ENCODE results near the gene PLA1A.

PLA1A gene

DNA sequence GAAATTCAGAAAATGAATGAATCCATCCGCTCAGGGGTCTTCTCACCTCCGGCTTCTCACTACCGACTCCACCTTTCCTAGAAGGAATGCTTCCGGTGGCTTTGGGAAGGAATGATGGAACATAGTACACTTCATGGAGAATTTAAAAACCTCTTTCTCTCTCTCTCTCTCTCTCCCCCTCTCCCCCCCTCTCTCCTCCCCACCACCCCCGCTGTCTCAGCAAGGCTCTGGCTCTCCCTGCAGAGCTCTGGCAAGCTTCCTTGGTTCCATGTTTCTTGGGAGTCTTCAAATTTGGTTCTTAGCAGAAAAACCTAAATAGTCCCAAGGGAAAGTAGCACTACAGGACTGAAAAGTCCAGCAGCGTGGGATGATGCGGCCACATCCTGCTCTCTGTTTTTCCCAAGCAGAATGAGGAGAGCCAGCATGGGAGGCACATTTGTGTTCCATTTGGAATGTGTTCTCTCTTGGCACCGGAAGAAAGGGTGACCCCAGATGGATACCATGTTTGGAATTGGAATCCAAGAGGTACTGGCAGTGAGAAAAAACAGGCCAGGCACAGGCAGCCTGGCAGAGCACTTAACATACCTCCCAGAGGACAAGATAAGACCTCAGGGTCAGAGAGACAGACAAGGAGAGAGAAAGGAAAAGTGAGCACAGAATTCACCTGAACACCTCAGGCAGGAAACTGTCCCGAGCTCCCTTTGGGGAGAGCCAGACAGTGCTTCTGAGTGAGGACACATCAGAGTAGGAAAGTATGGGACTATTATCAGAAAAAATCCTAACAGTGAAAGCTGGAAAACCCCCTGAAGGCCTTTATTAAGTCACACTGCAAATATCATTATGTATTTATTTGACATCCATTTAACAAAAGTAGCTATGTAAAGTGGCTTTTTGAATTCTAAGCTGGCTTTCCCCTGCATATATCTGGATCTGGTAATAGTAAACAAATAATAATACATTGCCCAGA, 63.1 kb downstream of the PLA1A start, which contains the start of gene POPDC2:
Gene POPDC2 (minus strand): TSS at position 116 of the 967 bp plus-strand sequence. CDS start 166 bp downstream, outside the sequence.
- in situ Hi-C loops (cut with MboI; ENCODE audit: low sequenced_read_pairs), result no loop called here

DNA sequence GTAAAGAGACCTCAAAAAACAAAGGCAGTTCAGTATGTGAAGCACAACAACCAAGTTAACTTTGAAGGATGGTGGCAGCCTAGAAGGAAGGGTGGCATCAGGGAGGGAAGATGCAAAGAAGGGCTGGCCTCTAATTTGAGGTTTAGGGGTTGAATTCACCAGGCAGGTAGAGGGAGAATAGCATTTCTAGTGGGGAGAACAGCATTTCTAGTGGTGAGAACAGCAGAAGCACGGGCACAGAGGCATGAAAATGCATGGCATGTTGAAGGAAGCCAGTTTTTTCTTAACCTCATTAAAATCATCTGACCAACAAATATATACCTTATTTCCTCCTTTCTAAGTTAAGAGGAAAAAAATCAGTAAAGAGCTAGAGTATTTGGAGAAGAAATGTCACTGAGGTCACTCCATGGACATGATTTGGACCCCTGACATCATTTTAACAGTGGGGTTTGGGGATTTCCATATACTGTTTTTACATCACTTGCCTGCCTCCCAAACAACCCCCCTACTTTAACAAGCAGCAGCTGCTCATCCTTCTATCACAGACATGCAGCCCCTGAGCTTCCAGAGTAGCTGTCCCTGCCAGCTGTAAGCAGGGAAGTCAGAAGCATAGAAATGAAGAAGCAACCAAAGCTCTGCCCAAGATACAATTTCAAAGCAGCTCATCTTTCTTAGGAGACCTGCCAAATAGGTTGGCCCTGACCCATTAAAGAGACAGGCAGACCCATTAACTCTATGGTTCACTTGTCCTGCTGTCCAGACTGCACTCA, 65.1 kb downstream of the PLA1A start:
- in situ Hi-C loops (cut with MboI; ENCODE audit: low sequenced_read_pairs), result no loop called here

DNA sequence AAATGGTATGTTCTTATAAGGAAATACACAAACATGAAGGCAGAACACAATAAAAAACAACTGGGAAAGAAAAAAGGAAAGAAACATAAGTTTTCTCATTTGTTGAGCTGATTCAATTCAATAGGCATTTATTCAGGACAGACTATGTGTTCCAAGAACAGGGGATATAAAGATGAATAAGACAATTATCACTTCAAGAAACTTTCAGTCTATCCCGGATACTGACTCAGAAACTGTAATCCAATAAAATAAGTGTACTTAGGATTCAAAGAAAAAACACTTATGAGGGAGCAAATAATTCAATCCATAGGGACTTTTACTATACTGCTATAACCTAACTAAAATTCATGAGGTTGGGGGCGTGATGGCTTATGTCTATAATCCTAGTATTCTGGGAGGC, 66.2 kb downstream of the PLA1A start:
- in situ Hi-C loops (cut with MboI; ENCODE audit: low sequenced_read_pairs), result no loop called here

DNA sequence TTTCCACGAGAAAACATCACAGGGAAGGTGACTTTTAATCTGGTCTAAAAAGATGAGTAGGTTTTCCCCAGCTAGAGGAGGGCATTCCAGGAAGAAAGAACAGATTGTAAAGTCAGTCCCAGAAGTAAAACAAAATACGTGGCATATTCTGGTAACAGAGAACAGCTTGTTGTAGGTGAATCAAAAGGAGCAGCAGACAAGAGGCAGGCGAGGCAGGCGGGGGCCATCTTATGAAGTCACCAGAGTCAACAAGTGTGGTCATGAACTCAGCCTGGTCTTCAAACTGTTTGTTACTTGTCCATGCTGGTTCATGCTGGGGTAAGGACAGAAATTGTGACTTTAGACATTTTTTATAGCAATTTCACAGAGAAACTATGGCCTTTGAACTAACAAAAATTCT, 66.7 kb downstream of the PLA1A start:
- in situ Hi-C loops (cut with MboI; ENCODE audit: low sequenced_read_pairs), result no loop called here

DNA sequence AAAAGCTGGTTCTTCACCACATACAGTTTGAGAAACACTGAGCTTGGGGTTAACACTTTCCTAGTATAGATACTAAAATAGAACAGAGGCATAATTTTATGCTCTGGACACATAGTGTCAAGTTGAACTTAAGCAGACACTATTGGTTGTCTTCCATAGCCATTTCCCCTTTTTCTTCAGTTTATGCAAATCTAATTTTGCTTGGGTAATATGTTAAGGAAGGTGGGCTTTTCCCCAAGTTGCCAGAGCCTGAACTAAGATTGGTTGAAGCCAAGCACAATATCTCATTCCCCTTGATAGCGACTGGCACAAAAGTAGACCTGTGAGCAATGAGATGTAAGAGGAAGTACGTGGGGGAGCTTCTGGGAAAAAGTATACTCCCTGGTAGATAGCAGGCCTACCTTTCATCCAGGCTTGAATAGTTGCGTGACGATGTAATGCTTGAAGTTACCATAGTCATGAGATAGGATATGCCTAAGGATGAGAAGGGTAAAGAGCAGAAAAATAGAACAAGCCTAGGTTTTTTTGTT, 67.2 kb downstream of the PLA1A start:
- in situ Hi-C loops (cut with MboI; ENCODE audit: low sequenced_read_pairs), result no loop called here

DNA sequence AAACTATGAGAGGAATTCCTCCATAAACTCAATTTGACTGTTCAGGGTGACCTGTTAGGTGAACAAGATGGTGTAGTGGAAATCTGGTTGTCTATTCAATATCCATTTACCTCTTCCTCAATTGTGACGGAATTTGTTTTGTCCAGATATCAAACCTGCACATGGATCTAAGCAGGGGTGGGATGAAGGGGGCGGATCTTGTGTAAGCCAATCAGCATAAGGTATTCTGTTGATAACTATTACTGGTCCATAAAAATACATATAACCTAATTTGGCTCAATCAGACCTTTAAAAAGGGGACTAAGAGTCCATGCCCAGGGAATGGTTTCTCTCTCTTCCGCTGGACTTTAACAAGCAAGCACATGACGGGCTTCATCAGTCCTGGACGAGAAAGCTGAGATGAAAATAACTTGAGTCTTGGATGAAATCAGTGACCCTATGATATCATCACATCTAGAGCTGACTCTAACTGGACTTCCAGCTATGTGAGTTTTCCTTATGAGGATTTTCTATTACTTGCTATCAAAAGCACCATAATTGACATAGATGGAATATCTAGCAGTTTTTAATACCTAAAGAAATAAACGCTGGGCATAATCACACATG, 68.4 kb downstream of the PLA1A start:
- in situ Hi-C loops (cut with MboI; ENCODE audit: low sequenced_read_pairs), result no loop called here

DNA sequence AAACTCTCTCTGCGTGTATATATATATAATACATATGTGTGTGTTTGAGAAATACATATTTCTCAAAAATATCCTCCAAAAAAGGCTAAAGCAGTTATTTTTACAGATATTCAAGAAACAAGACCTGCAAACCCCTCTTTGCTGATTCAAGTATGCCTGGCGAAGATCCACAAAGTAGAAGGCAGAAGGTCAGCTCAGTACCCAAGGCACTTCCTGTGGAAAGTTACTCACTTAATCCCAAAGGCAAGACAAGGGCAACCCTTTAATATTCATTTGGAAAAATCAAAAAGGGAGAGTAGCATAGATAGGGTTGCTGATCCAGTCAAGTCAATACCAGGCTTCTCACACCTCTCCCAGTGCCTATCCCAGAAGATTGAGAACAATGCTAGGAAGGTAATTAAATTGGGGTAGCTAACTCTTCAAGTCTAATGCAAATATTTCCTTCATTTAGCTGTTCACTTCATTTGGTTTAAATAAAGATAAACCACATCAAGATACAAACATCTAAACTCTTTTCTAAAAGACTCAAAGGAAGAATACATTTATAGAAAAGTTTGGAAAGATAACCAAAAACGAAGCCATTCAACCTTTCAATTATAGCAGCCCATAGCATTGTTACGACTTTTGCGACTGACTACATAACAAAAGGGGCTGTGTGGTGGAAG, 72.4 kb downstream of the PLA1A start:
- in situ Hi-C loops (cut with MboI; ENCODE audit: low sequenced_read_pairs), result no loop called here

DNA sequence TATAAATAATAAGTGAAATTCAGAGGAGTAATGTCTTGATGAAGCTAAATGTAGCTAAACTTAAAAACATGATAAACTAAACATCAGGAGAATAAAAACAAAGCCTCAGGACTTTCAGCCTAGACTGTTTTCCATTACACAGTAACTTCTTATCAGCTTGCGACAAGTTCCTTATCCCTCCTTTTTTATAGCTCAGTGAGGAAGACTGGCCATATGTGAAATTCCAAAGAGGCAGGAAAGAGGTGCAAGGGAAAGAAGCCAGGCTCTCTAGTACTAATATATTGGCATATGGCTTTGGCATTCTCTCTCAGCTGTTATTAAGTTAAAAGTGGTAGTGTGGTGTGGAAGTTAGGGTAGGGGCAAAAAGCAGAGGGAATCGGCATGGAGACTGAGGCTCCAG, 75.1 kb downstream of the PLA1A start:
- in situ Hi-C loops (cut with MboI; ENCODE audit: low sequenced_read_pairs), result no loop called here

DNA sequence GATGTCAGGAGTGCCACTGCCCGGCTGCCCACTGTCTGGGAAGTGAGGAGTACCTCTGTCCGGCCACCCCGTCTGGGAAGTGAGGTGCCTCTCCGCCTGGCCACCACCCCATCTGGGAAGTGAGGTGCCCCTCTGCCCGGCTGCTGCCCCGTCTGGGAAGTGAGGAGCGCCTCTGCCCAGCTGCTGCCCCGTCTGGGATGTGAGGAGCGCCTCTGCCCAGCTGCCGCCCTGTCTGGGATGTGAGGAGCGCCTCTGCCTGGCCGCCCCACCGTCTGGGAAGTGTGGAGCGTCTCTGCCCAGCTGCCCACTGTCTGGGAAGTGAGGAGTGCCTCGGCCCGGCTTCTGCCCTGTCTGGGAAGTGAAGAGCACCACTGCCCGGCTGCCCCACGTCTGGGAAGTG, 76.2 kb downstream of the PLA1A start:
- in situ Hi-C loops (cut with MboI; ENCODE audit: low sequenced_read_pairs), result no loop called here

DNA sequence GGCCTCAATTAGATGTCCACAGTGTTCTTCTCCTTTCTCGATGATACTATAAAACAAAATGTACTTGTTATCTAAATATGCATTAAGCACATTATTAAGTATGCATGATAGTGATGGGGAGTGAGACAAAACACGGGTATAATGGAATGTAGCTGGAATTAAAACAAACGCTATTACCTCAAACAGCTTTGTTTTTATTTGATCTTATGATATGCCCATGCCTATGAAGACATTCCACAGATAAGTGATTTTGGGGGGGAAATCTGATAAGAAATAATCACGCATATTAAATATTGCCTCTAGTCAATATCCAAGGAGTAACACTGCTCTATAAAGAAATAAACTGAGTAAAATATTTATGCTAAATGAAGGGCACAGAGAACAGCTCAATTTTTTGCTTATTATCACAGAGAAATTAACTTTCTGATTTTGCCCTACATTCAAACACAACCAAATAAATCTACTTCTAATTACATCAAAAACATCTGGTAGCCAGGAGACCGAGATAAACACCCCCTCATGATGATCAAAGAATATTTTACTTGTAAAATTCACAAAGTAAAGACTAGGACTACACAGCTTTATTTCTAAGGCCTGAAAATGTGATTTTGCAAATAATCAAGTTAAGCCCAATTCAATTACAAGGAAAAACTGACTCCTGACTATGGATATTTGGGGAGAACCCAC, 77.6 kb downstream of the PLA1A start:
- in situ Hi-C loops (cut with MboI; ENCODE audit: low sequenced_read_pairs), result loop anchor here (25.0 kb wide), 1 partner anchor 788 kb away; no protein-coding TSS in a partner anchor

DNA sequence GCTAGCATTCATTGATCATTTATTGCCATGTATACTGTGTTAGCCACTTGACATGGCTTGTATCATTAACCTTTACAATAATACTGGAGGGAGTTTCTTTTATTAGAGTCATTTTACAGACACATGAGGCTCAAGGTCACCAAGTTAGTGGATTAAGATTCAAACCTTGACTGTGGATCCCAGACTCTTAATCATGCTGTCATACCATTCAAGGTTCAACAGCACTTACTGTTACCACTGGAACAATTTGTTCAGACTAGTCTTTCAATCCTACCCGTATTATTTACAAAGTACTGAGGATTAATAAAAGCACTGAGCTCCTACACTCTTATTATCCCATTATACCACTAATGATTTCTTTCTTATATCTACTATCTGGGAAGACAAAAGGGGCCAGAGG, 78.3 kb downstream of the PLA1A start:
- in situ Hi-C loops (cut with MboI; ENCODE audit: low sequenced_read_pairs), result loop anchor here (25.0 kb wide), 1 partner anchor 789 kb away; no protein-coding TSS in a partner anchor

DNA sequence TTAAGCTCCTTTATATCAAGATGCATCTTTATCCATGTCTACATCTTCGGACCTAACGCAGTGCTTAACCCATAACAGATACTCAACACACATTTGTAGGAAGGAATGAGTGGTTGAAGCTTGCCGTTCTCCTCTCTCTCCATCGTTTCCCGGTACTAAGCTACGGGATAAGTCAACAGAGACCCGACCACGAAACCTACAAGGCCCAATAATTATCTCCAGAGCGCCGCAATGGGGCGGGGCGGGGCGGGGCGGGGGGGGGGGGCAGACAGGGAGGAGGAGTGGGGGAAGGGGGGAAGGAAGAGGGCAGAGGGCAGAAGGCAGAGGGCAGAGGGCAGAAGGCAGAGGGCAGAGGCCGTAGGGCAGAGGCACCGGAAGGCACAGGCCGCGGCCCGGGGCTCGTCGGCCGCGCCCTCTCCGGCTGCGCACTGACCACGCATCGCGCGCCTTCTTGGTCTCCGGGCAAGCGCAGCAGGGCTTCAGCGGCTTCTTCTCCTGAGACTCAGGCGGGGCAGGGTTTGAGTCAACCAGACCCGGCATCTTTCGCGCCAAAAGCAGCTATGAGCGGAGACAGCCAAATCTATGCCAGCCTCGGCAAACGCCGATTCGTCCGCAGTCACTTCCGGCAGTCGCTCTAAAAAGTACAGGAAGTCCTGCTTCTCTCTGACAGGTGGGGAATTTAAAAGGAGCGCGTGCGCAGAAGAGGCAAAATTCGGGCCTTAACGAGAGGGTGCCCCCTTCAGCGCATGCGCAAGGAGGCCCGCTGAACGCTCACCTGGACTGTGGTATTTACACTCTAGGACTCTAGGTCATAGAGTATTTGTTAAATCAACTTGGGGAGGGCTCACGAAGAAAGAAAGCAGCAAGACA, 79.3 kb downstream of the PLA1A start, which contains the start of gene COX17:
Gene COX17 (minus strand): TSS at position 636 of the 870 bp plus-strand sequence. CDS start 96 bp downstream, at position 540.
- in situ Hi-C loops (cut with MboI; ENCODE audit: low sequenced_read_pairs), result loop anchor here (25.0 kb wide), 1 partner anchor 790 kb away; no protein-coding TSS in a partner anchor

DNA sequence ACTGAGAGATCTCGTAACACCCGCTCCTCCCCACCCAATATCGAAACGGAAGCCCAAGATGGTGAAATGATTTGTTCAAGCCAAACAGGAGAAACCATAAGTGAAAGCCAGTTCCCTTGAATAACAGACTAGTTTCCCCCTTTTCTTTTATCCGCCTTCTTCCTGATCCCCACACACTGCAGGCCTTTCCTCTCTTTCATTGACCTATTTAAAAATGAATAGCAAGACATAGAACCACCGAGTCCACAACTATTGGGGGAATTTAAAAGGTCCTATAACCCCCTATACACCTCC, 79.9 kb downstream of the PLA1A start:
- in situ Hi-C loops (cut with MboI; ENCODE audit: low sequenced_read_pairs), result loop anchor here (25.0 kb wide), 1 partner anchor 790 kb away; no protein-coding TSS in a partner anchor

DNA sequence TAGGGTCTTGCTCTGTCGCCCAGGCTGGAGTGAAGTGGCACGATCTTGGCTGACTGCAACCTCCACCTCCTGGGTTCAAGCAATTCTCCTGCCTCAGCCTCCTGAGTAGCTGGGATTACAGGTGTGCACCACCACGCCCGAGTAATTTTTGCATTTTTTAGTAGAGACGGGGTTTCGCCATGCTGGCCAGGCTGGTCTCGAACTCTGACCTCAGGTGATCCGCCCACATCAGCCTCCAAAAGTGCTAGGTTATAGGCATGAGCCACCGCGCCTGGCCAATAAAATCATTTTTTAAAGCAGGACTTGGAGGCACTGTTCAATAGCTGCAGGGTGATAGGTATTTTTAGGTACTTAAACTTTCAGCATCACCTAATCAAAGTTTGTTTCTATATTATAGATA, 80.5 kb downstream of the PLA1A start:
- in situ Hi-C loops (cut with MboI; ENCODE audit: low sequenced_read_pairs), result loop anchor here (25.0 kb wide), 1 partner anchor 791 kb away; no protein-coding TSS in a partner anchor

Data from HL-60/S4 treated with retinoic acid at 250 ng/mL for 4 days and 3 days (cell line).